Activated naive CD4-positive, alpha-beta T cell (primary cell): ENCODE data around the gene MCOLN2.
"Not testable (repeated sequence)": the region's sequence is repeated elsewhere in the genome, so short reads cannot be mapped to it uniquely, and the experiment has no call there.

Experiments
- DNase-seq, 4 experiments: peaks; one replicate each; lab custom pipeline; 2025; lab: John Stamatoyannopoulos, UW

Gene MCOLN2

GRCh38 chr1:84996846-84997666 lies at the start of gene MCOLN2:
Gene MCOLN2, minus strand, starts transcription at chr1:84997113. Its CDS starts 241 bp downstream, at chr1:84996872.
- peak in 3 of 4 experiments; percentile 9 to 42 (median 14) for DNase-seq

GRCh38 chr1:85042413-85042812 lies 45.5 kb upstream of the MCOLN2 start:
- no peak for DNase-seq

DNA sequence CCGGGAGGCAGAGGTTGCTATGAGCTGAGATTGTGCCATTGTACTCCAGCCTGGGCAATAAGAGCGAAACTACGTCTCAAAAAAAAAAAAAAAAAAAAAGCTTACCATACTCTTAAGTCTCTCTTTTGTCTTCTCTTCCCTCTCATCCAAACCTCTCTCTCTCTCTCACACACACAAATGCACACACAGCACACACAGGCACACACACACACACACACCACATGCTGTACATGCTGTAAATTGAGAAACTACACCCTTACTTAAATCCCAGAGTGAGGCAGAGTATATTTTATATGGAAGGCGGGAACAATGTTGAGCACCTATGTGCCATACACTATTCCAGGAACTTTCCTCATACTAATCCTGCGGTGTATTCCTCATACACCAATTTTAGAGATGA lies 44.9 kb upstream of the MCOLN2 start:
- no peak for DNase-seq

GRCh38 chr1:85033221-85033620 lies 36.3 kb upstream of the MCOLN2 start:
- no peak for DNase-seq

GRCh38 chr1:85030536-85030935 lies 33.6 kb upstream of the MCOLN2 start:
- DNase-seq = no peak

DNA sequence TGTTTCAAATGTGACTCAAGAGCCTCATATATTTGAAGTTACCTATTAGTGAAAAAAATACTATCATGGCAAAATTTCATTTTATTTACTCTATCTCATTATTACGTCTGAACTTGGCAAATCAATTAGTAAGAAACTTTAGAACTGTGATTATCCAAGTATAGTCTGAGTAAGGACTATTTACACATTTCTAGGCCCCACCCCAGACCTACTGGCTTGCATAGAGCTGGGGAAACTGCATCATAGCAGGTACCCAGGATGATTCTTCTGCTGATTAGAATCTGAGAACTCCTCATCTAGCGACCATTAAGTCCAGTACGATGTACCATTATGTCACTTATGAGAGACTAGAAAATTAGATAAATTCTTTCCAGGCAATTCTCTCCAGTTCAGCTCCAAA lies 31.2 kb upstream of the MCOLN2 start:
- no peak for DNase-seq

GRCh38 chr1:85027242-85027983 lies 30.5 kb upstream of the MCOLN2 start:
- DNase-seq = no peak

- no peak for DNase-seq
Measured at GRCh38 chr1:85025940-85026339, 29.0 kb upstream of the MCOLN2 start.

GRCh38 chr1:85024736-85025135 lies 27.8 kb upstream of the MCOLN2 start:
- no peak for DNase-seq

DNA sequence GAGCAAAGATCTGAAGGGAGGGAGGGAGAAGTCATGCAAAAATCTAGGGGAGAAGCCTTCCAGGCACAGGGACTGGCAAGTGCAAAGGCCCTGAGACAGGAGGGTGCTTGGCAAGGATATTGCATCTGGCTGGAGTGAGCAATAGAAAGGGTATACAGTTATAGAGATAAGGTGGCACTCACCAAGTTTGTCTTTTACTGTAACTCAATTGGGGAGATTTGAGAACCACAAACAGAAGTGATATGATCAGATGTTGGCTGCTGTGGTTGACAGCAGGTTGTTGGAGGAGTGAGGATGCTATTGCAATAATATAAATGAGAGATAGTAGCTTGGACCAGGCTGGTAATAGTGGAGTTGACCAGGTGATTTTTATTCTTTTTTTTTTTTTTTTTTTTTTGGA lies 25.8 kb upstream of the MCOLN2 start:
- DNase-seq = no peak

DNA sequence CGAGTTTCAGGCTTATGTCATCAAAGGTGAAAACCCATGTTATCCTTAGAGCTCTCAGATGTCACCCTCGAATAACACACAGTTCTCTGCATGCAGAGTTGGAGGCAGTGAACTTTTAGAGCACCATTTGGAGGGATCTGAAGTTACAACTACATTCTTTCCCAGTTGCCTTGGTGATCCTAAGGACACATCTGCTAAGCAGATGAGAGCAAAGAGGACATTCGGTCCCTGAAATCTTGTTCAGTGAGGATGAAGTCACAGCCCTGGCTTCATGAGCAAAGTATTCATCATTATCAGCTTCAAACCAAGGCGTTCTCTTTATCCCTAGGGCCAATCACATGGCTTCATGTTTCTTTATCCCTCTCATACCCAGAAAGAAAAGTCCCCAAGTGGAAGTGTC lies 23.1 kb upstream of the MCOLN2 start:
- no peak for DNase-seq

DNA sequence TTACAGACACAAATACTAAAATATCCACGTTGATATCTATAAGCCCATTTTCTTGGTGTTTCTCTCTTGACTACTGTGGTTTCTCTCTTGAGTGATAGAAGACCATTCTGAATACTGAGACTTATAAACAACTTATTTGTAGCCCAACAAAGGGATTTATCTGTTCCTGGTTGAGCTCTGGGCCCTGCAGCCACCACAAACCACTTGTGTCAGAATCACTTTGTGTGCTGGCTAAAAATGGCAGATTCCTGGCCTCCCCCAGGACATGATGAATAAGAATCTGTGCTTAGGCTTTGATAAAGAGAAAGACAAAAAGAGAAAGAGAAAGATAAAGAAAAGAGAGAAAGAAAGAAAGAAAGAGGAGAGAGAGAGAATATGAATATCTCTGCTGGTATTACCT lies 18.9 kb upstream of the MCOLN2 start:
- DNase-seq = no peak

DNA sequence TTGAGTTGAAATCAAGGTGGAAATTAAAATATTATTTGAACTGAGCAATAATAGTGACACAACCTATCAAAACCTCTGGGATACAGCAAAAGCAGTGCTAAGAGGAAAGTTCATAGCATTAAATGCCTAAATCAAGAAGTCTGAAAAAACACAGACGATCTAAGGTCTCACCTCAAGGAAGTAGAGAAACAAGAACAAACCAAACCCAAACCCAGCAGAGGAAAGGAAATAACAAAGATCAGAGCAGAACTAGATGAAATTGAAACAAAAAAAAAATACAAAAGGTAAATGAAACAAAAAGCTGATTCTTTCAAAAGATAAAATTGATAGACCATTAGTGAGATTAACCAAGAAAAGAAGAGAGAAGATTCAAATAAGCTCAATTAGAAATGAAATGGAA lies 8.7 kb upstream of the MCOLN2 start:
- DNase-seq = not testable (repeated sequence)

- DNase-seq = no peak
Measured at GRCh38 chr1:85001742-85002141, 4.8 kb upstream of the MCOLN2 start.

- peak in 2 of 4 experiments; percentile 3 to 5 for DNase-seq
Measured at GRCh38 chr1:84998642-84999280, 1.8 kb upstream of the MCOLN2 start.

- peak in 1 of 4 experiments; percentile 2 for DNase-seq
Measured at GRCh38 chr1:84997667-84998600, 1.0 kb upstream of the MCOLN2 start.

GRCh38 chr1:84995484-84996334 lies 1.2 kb downstream of the MCOLN2 start:
- DNase-seq = no peak

DNA sequence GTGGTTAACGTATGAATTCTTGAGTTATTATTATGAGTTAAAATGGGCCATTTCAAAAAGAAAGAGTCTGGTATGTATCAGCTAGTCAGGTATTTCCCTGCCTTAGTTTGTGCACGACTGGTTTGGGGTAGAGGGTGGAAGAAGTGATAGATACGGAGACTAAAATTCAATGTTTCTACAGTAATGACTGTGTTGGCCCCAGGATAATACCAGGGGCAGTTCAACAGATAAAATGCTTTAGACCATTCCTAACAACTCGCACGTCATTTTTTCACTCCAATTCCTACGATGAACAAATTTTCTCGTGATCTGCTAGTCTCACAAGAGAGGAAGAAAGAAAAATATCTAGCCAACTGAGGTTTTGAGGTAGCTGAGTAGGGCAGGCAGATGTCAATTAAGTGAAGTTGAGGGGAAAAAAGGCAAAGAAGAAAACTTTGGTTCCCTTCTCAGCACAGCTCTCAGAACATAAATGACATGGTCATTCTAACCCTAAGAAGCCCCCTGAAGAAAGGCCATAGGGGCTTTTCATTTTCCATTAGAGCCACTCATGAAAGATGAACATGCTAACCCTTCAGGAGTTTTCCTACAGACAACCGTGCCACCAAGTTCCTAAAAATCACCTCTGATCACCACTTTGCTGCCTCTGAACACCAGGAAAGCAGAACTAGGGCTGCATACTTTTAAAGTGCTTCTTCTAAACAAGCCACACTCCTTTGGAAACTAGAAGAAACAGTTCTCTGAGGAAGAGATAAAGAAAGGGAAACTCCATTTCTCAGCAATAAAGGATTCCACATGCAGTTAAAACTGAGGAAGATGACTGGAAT lies 5.6 kb downstream of the MCOLN2 start:
- DNase-seq = no peak

DNA sequence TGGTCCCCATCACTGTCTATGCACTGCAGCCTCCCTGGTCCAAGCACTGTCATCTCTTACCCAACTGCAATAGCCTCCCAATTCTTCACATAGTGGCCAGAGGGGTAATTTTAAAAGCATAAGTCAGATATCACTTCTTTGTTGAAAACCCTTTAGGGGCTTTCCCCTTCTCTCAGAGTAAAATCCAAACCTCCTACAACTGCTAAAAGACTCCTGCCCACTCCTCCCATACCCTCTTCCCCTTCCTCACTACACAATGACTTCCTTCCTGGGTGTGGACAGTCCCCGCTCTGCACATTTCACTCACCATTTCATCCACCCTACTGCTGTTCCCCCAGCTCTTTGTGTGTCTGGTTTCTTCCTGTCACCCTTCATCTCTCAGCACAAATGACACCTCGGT lies 8.3 kb downstream of the MCOLN2 start:
- DNase-seq = no peak

DNA sequence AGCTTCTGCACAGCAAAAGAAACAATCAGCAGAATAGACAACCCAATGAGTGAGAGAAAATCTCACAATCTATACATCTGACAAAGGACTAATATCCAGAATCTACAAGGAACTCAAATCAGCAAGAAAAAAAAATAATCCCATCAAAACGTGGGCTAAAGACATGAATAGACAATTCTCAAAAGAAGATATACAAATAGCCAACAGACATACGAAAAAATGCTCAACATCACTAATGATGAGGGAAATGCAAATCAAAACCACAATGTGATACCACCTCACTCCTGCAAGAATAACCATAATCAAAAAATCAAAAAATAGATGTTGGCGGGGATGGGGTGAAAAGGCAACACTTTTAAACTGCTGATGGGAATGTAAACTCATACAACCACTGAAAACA lies 10.4 kb downstream of the MCOLN2 start:
- DNase-seq = not testable (repeated sequence)
